Effector memory CD4-positive, alpha-beta T cell (primary cell): ENCODE data around the gene DNTT.

ENCODE experiments used
- DNase-seq, 3 donors: peaks; one replicate each; pipeline ENCODE4 v3.0.0-alpha.2; 2020
- H3K27ac ChIP-seq: 2 replicates; pipeline ENCODE4 v1.7.0; 2013; ENCODE audit warnings: mild to moderate bottlenecking, low read length, moderate library complexity; ENCODE audit not compliant: insufficient read depth, poor library complexity, severe bottlenecking
- H3K27me3 ChIP-seq: replicated peaks from 2 replicates; pipeline ENCODE4 v1.7.0; 2013; ENCODE audit warnings: mild to moderate bottlenecking, low read length; ENCODE audit not compliant: insufficient read depth, control insufficient read depth, poor library complexity, severe bottlenecking
- H3K36me3 ChIP-seq: 2 replicates; pipeline ENCODE4 v1.7.0; 2013; ENCODE audit warnings: mild to moderate bottlenecking, low read length, moderate library complexity; ENCODE audit not compliant: control insufficient read depth, insufficient read depth
- H3K4me1 ChIP-seq: 2 replicates; pipeline ENCODE4 v1.7.0; 2013; ENCODE audit warnings: low read length, mild to moderate bottlenecking; ENCODE audit not compliant: control insufficient read depth, insufficient read depth, poor library complexity, severe bottlenecking
- H3K4me3 ChIP-seq: 2 replicates; pipeline ENCODE4 v1.7.0; 2013; ENCODE audit warnings: low read length, low read depth, mild to moderate bottlenecking; ENCODE audit not compliant: insufficient read depth, poor library complexity, severe bottlenecking
- H3K9me3 ChIP-seq: 2 replicates; pipeline ENCODE4 v1.7.0; 2013; ENCODE audit warnings: mild to moderate bottlenecking, low read length, moderate library complexity; ENCODE audit not compliant: control insufficient read depth

DNTT gene

GRCh38 chr10:96275685-96276418 is 28.4 kb upstream of the DNTT start:
- Histone ChIP-seq H3K36me3 (no peaks in the 10 kb centered on the region), H3K27me3 (no peaks in the 10 kb centered on the region), H3K9me3 (no peaks in the 10 kb centered on the region), H3K27ac (no peak overlapping the region), H3K4me3 (no peak overlapping the region), H3K4me1 (no peaks in the 10 kb centered on the region)
- DNase-seq = no peak

DNA sequence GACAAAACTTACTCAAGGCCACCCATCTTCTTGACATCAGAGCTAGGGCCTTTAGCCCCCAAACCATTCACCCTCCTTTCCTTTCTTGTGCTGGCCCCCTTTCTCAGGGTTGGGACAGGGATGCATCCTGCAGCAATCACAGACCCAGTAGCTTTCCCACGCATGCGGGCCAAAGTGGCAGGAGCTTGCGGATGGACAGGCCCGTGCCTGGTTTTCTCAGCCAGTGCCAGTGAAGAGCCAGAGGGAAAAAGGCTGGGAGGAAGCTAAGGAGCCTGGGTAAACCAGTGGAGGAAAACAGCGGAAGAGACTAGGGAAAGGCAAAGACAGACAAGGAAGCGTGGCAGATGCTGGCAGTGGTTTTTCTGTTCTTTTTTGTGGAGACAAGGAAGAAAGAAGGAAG is 27.8 kb upstream of the DNTT start:
- Histone ChIP-seq H3K4me1 (no peaks in the 10 kb centered on the region), H3K27me3 (no peaks in the 10 kb centered on the region), H3K9me3 (no peaks in the 10 kb centered on the region), H3K36me3 (no peaks in the 10 kb centered on the region), H3K27ac (no peak overlapping the region), H3K4me3 (no peak overlapping the region)
- DNase-seq = no peak

- no peaks in the 10 kb centered on the region for H3K9me3 ChIP-seq
- no peak overlapping the region for H3K27ac ChIP-seq
- no peaks in the 10 kb centered on the region for H3K27me3 ChIP-seq
- H3K4me1 ChIP-seq = no peaks in the 10 kb centered on the region
- no peak overlapping the region for H3K4me3 ChIP-seq
- DNase-seq = no peak
- no peaks in the 10 kb centered on the region for H3K36me3 ChIP-seq
These were observed 27.4 kb upstream of the DNTT start for GRCh38 chr10:96276831-96277230.

- Histone ChIP-seq H3K4me3 (no peak overlapping the region), H3K36me3 (no peaks in the 10 kb centered on the region), H3K27me3 (no peaks in the 10 kb centered on the region), H3K9me3 (no peaks in the 10 kb centered on the region), H3K27ac (no peak overlapping the region), H3K4me1 (no peaks in the 10 kb centered on the region)
- DNase-seq = no peak
These were observed 25.0 kb upstream of the DNTT start for GRCh38 chr10:96279191-96279641.

DNA sequence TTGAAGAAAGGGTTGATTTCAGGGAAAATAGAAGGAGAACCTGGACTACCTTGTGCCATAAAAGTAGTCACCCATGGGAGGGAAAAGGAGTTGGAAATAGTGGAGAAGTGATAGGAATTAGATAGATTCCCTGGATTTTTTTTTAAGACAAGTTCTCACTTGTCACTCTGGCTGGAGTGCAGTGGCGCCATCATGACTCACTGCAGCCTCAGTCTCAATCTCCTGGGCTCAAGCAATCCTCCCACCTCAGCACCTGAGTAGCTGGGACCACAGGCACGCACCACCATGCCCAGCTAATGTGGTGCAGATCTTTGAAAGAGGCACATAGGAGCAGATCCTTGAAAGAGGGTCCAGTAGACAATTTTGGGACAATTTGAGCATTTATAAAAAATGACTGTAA is 23.4 kb upstream of the DNTT start:
- Histone ChIP-seq H3K4me1 (no peaks in the 10 kb centered on the region), H3K27ac (no peak overlapping the region), H3K36me3 (no peaks in the 10 kb centered on the region), H3K9me3 (no peaks in the 10 kb centered on the region), H3K4me3 (no peak overlapping the region), H3K27me3 (no peaks in the 10 kb centered on the region)
- no peak for DNase-seq

- H3K36me3 ChIP-seq = no peaks in the 10 kb centered on the region
- H3K4me1 ChIP-seq = no peaks in the 10 kb centered on the region
- no peaks in the 10 kb centered on the region for H3K27me3 ChIP-seq
These were observed 22.7 kb upstream of the DNTT start for GRCh38 chr10:96281444-96282029.

DNA sequence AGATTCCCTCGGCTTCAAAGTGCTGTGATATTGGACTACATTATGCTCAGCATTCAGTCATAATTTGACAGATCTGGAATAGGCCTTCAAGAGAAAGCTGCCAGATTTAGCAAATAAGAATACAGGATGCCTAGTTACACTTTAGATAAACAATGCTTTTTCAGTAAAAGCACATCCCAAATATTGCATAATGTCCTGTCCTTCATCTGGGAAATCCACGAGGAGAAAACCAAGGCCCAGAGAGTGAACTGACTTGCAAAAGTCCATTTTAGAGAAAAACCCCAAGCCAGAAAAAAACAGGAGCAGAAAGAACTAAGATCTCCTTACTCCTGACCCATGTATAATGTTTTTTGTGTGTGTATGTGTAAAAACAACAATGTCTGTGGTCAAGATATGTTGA is 20.9 kb upstream of the DNTT start:
- H3K36me3 ChIP-seq = no peaks in the 10 kb centered on the region
- H3K27ac ChIP-seq = no peak overlapping the region
- H3K27me3 ChIP-seq = no peaks in the 10 kb centered on the region
- no peak for DNase-seq
- no peaks in the 10 kb centered on the region for H3K4me1 ChIP-seq
- no peaks in the 10 kb centered on the region for H3K9me3 ChIP-seq
- H3K4me3 ChIP-seq = no peak overlapping the region

More at GRCh38 chr10:96281444-96282029, 22.7 kb upstream of the DNTT start:
- H3K27ac ChIP-seq = no peak overlapping the region
- DNase-seq = no peak
- H3K4me3 ChIP-seq = no peak overlapping the region
- no peaks in the 10 kb centered on the region for H3K9me3 ChIP-seq

DNA sequence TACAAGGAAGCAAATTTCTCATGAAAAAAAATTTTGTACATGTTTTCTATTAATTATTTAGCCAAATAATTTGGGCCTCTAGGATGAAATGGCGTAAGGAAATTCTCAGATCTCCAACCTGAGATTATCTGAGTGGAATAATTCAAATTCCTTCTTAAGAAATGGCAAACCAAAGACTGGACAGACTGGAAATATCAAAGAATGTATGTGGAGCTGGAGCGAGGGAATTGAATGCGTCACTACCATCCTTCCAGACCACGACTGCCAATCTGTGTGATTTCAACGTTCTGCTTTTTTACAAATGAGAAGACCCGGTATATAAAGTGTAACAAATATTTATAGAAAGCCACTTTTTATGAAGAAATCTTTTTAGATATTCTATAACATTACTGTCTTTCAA is 20.5 kb upstream of the DNTT start:
- Histone ChIP-seq H3K9me3 (no peaks in the 10 kb centered on the region), H3K4me1 (no peaks in the 10 kb centered on the region), H3K4me3 (no peak overlapping the region), H3K27me3 (no peaks in the 10 kb centered on the region), H3K36me3 (no peaks in the 10 kb centered on the region), H3K27ac (no peak overlapping the region)
- DNase-seq = no peak

- Histone ChIP-seq H3K4me1 (no peaks in the 10 kb centered on the region), H3K27ac (no peak overlapping the region), H3K27me3 (no peaks in the 10 kb centered on the region), H3K9me3 (no peaks in the 10 kb centered on the region), H3K4me3 (no peak overlapping the region), H3K36me3 (no peaks in the 10 kb centered on the region)
- no peak for DNase-seq
These were observed 18.9 kb upstream of the DNTT start for GRCh38 chr10:96285331-96285752.

DNA sequence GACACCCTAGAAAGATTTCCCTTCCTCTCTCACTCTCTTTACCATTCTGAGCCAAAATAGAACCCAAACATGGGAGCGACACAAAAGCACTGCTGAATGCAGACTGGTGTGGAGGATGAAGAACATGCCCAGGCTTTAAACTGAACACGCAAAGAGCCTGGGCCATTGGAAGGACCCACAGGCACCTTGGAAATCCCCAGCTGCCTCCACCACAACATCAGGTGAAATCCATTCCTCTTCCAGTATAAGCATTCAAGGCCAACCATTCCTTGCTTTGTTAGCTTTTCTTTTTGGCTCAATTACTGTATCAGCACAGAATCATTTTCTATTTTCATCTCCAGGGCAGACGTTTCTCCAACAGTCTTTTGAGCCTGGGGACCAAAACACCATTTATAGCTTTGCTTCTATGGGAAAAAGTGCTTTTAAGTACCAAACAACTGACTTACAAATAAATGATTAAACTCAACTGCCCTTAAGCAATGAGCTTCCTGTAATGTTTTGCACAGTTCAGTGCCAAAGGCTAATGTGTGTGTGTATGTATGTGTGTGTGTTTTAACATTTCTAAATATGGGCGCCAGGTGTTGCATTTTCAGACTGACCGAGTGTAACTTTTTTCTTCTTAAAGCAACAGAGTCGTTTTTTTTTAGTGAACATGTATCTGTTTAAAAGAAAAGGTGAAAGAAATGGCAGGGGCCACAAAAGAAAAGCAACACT is 16.7 kb upstream of the DNTT start:
- Histone ChIP-seq H3K27me3 (no peaks in the 10 kb centered on the region), H3K9me3 (no peaks in the 10 kb centered on the region), H3K4me1 (no peaks in the 10 kb centered on the region)

More for the DNA sequence above, 16.7 kb upstream of the DNTT start:
- no peaks in the 10 kb centered on the region for H3K36me3 ChIP-seq
- no peak overlapping the region for H3K27ac ChIP-seq
- H3K4me3 ChIP-seq = no peak overlapping the region
- DNase-seq = no peak
